ENCODE data around the gene MEGF6.
A peak's percentile ranks its signal among the peaks of the same experiment; 100 is the strongest.

Gene MEGF6

DNA sequence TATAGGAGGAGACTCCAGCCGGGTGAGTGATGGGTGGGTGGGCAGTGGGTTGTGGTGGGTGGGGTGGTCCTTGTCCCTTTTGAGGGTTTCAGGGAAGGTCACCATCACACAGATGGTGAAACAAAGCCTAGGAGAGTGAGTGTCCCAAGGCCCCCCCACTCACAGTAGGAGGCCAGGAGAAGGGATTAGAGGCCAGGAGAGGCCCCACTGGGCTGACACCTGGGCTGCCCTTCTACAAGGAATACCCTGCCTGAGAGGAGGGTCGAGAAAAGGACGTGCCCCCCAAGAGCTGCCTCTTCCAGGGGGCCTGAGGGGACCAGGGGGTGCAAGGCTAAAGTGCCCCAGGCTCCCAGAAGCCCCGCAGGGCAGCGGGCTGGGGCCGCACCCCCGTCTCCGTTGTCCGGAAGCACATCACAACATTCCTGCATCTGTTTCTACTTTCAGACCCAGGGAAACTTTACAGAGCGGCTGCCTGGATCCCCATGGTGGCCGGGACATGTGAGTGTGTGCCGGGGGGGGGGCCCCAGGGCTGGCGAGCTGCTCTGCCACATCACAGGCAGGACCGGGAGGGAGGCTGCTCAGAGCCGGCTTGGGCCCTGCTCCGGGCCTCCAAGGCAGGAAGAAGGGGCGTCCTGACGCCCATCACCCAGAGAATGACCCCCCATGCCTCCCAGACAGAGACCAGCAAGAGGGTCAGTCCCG lies 88.6 kb downstream of the MEGF6 start:
- TF ChIP-seq, protein P1, sequence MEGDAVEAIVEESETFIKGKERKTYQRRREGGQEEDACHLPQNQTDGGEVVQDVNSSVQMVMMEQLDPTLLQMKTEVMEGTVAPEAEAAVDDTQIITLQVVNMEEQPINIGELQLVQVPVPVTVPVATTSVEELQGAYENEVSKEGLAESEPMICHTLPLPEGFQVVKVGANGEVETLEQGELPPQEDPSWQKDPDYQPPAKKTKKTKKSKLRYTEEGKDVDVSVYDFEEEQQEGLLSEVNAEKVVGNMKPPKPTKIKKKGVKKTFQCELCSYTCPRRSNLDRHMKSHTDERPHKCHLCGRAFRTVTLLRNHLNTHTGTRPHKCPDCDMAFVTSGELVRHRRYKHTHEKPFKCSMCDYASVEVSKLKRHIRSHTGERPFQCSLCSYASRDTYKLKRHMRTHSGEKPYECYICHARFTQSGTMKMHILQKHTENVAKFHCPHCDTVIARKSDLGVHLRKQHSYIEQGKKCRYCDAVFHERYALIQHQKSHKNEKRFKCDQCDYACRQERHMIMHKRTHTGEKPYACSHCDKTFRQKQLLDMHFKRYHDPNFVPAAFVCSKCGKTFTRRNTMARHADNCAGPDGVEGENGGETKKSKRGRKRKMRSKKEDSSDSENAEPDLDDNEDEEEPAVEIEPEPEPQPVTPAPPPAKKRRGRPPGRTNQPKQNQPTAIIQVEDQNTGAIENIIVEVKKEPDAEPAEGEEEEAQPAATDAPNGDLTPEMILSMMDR (IDR thresholded peaks at IDR 0.05; ENCODE audit: insufficient read depth, low read length, missing control alignments) = no peak
- POLR2A ChIA-PET = interaction anchor here (0.8 to 1.0 kb wide), 2 partner anchors 9 to 20 kb away, joined by 3 read pairs; no protein-coding TSS in a partner anchor

DNA sequence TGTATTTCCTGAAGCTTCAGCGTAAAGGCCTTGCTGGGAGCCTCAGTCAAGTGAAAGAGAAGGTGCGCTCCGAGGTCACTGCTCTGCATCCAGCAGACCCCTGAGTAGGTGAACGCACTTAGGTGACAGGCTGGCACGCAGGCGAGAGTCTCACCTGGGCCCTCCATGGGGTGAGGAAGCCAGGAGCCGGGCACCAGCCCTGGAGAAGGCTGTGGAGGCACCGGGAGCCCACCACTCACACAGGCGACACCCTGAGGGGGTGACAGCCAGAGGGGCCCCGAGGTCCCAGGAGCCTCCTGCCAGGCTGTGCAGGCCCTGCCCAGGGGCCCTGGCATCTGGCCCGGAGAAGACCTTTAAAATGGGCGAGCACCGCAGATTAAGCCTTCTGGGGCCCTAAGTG lies 89.2 kb downstream of the MEGF6 start:
- CTCF ChIA-PET = interaction anchor here (0.7 to 1.7 kb wide), 3 partner anchors 8 to 69 kb away, joined by 3 to 4 read pairs (median 4); no protein-coding TSS in a partner anchor
- no peak overlapping the region for H3K4me3 ChIP-seq (ENCODE audit: low read depth, low read length)

More for the DNA sequence above, 88.6 kb downstream of the MEGF6 start:
- no peak overlapping the region for H3K4me3 ChIP-seq (ENCODE audit: low read depth, low read length)
- DNase-seq (ENCODE audit: low read depth, low spot score) = peak; percentile 47
- CTCF ChIA-PET = interaction anchor here (1.3 kb wide), 1 partner anchor 7 kb away, joined by 4 read pairs; no protein-coding TSS in a partner anchor

DNA sequence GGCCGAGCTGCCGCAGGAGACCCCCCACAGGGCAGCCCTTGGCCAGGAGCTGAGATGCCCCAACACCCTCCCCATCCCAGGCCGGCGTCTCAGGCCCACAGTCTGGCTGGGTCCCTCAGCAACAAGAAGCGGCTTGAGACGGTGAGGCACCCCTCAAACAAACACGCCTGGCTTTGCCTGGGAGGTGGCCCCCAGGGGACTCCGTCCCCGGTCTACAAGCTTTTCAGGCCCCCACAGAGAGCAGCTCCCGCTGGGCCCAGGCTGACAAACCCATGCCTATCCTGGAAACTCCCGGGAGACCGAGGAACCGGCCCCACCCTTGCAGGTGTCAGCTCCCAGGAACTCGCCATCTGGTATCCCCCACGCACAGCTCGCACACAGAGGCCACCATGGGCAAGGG lies 89.9 kb downstream of the MEGF6 start:
- no peak overlapping the region for H3K4me3 ChIP-seq (ENCODE audit: low read depth, low read length)
- ChIA-PET CTCF (interaction anchor here (0.7 to 1.7 kb wide), 4 partner anchors 9 to 99 kb away, joined by 3 to 4 read pairs (median 4); no protein-coding TSS in a partner anchor), POLR2A (no interaction called here)
- no peak for DNase-seq (ENCODE audit: low read depth, low spot score)
- TF ChIP-seq, protein P1 (IDR thresholded peaks at IDR 0.05; ENCODE audit: insufficient read depth, low read length, missing control alignments) = no peak

More for the DNA sequence above, 89.2 kb downstream of the MEGF6 start:
- TF ChIP-seq, protein P1 (IDR thresholded peaks at IDR 0.05; ENCODE audit: insufficient read depth, low read length, missing control alignments) = no peak
- POLR2A ChIA-PET = interaction anchor here (0.8 kb wide), 1 partner anchor 21 kb away, joined by 3 read pairs; no protein-coding TSS in a partner anchor
- DNase-seq (ENCODE audit: low read depth, low spot score) = no peak

- no peak for DNase-seq (ENCODE audit: low read depth, low spot score)
- ChIA-PET CTCF (interaction anchor here (1.3 to 1.7 kb wide), 3 partner anchors 9 to 100 kb away, joined by 4 read pairs; no protein-coding TSS in a partner anchor), POLR2A (no interaction called here)
- no peak overlapping the region for H3K4me3 ChIP-seq (ENCODE audit: low read depth, low read length)
- TF ChIP-seq, protein P1 (IDR thresholded peaks at IDR 0.05; ENCODE audit: insufficient read depth, low read length, missing control alignments) = no peak
Observed at GRCh38 chr1:3520419-3521378, 90.6 kb downstream of the MEGF6 start.

GRCh38 chr1:3519301-3519885 lies 91.9 kb downstream of the MEGF6 start:
- ChIA-PET POLR2A (no interaction called here), CTCF (interaction anchor here (0.8 to 4.2 kb wide), 7 partner anchors 9 to 101 kb away, joined by 3 to 33 read pairs (median 4); no protein-coding TSS in a partner anchor)
- TF ChIP-seq, protein P1 (IDR thresholded peaks at IDR 0.05; ENCODE audit: insufficient read depth, low read length, missing control alignments) = no peak
- DNase-seq (ENCODE audit: low read depth, low spot score) = no peak
- no peak overlapping the region for H3K4me3 ChIP-seq (ENCODE audit: low read depth, low read length)

All from AG04449 (cell line).